Hippocampal formation (tissue), 2 donors: ENCODE results near the gene UTY.

ENCODE experiments used
- DNase-seq, 2 donors: peaks; one replicate each; lab custom pipeline; 2025; lab: John Stamatoyannopoulos, UW

UTY gene

DNA sequence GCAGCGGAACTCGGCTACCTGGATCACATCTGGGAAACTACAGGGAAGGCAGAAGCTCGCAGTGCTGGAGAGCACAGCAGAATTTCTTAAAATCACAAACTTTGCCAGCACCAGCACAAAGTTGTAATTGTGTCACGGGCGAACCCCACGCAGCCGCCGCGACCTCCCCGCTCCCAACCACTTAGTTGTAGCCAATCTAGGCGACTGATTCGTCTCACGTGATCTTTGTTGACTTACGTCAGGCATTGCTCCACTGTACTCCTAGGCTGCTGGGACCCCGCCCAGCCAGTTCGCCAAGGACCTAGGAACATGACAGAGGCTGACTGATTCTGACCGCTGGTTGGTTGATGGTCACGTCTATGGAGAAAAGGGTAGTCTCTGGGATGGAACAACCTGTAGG, at the start of gene UTY:
TSS of gene UTY (minus strand) at position 206 of the 400 bp plus-strand sequence. CDS start 368 bp downstream, outside the sequence.
- DNase-seq: peak in 1 of 2 donors; percentile 81

DNA sequence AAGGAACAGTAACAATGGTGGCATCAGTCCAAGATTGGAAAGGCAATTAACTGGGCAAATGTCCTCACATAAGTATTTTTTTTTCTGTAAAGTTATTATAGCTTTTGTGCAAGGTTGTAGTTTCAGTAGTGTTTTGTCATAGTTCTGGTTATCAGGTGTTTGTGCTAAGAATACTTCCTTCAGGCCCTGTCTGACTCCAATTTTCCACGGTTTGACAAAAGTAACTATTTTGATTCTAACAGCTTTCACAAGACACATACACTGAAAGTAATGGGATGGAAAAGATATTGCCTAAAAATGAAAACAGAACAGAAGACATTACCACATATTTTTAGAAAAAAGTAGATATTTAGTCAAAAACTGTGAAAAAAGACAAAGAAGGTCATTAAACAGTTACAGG, 40.6 kb upstream of the UTY start:
- DNase-seq: no peak

- DNase-seq: no peak
Measured at GRCh38 chrY:13501215-13501614, 21.4 kb upstream of the UTY start.

DNA sequence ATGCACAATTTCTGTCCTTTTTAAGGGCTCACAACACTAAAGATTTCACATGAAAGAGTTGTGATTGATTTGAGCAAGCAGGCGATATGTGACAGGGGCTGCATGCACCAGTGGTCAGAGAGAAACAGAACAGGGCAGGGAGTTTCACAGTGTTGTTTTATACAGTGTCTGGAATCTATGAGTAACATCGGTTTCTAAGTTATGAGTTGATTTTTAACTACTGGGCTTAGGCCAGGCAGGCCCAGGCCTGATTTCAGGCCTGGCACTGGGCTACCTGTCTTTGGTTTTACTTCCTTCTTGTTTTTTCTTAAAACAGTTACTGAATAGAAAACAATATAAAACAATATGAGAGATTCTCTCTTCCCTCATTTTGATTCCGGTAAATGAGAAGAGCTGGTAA, 13.9 kb upstream of the UTY start:
- no peak for DNase-seq

- no peak for DNase-seq
Measured at GRCh38 chrY:13492408-13492807, 12.6 kb upstream of the UTY start.

DNA sequence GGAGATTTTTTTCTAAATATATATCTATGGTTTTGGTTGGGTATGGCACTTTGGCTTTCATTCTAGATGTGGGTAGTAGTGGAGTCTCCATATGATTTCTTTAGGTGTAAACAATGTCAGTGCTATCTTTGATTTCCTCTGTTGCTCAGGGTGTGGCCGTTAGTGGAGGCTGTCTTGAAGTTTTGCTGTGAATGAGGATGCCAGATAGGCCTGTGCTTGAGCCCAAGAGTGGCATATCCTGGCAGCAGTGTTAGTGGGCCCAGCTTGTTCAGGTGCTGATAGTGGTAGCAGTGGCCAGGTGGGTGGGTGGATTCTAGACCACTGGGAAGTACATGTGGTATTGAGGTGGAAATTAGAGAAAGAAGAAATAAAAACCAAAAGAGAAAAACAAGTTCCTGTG, 8.9 kb upstream of the UTY start:
- no peak for DNase-seq

DNA sequence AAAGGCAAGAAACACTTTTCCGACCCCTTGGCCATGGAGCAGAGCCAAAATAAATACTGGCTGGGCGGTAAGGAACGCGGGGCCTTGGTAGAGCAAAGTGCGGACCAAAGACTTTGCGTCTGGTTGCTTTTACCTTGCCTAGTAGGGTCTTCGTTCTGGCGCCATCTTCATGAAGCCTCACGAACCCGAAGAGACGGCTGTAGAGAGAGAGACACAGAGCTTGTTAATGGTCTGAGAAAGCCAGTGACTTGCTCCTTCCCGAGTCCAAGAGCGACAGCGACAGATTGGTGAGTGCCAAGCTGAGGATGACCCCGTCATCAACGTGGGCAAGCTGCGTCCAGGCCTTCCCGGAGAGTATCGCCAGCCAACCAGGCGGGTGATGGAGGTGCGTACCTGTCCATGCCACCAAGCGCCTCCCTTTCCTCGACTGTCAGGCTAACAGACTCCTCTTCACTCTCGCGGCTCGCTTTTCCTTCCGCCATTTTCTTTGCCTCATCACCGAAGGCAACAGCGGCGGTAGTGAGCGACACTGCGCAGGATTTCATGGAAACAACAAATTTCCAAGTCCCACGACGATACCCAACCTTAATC, 617 bp downstream of the UTY start:
- peak in 1 of 2 donors; percentile 34 for DNase-seq

- DNase-seq: peak in 1 of 2 donors; percentile 0
Measured at GRCh38 chrY:13478126-13478785, 1.6 kb downstream of the UTY start.

- no peak for DNase-seq
Measured at GRCh38 chrY:13474997-13475396, 4.8 kb downstream of the UTY start.

DNA sequence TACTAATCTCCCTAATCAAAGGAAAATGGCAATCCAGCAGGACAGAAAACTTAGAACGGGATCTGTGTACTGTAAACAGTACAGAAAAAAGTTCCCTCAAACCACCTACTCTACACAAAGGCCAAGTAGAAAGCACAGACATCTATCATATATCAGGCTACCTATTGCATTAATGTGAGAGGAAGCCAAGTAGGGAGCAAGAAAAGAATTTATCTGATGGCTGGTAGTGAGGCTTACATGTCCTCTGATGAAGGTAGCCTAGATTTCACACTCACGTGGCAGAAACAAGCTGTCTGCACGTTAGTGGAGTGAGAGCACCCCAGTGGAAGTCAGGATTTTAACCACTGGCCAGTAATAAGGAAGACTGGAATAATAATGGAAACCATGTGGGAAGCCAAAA, 28.3 kb downstream of the UTY start:
- no peak for DNase-seq

DNA sequence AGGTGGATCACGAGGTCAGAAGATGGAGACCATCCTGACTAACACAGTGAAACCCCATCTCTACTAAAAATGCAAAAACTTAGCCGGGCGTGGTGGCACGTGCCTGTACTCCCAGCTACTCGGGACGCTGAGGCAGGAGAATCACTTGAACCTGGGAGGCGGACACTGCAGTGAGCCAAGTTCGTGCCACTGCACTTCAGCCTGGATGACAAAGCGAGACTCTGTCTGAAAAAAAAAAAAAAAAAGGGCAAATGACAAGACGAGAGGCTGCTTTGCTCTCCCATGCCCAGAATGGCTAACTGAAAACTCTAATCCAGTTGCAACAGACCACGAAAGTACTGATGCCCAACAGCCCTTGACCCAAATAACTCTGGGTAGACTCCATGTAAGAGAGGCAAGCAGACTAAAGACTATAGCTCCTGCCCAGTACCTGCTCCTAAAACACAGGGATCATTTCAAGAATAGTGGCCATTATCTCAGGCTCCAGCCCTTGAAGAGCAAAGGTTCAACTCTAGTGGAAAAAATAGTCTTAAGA, 29.2 kb downstream of the UTY start:
- DNase-seq: no peak

GRCh38 chrY:13445566-13445965, 34.3 kb downstream of the UTY start:
- no peak for DNase-seq

GRCh38 chrY:13443146-13443545, 36.7 kb downstream of the UTY start:
- no peak for DNase-seq

DNA sequence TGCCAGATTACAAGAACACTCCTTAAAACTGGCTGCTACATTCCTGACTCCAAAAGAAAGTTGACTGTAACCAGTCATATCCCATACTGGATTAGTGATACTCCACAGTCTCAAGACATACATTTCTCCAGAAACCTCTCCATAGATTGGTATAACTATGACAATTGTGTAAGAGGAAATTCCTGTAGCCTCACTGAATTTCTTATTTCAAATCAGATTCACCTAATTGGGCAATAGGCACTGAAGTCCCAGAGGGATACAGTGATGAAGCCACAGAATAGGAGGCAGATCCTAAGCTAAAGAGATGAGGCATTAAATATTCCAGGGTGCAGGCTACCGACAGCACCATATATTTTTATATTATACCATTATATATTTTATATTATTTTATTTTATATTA, 39.0 kb downstream of the UTY start:
- no peak for DNase-seq

- peak in 1 of 2 donors; percentile 12 for DNase-seq
Measured at GRCh38 chrY:13435968-13436937, 43.6 kb downstream of the UTY start.

DNA sequence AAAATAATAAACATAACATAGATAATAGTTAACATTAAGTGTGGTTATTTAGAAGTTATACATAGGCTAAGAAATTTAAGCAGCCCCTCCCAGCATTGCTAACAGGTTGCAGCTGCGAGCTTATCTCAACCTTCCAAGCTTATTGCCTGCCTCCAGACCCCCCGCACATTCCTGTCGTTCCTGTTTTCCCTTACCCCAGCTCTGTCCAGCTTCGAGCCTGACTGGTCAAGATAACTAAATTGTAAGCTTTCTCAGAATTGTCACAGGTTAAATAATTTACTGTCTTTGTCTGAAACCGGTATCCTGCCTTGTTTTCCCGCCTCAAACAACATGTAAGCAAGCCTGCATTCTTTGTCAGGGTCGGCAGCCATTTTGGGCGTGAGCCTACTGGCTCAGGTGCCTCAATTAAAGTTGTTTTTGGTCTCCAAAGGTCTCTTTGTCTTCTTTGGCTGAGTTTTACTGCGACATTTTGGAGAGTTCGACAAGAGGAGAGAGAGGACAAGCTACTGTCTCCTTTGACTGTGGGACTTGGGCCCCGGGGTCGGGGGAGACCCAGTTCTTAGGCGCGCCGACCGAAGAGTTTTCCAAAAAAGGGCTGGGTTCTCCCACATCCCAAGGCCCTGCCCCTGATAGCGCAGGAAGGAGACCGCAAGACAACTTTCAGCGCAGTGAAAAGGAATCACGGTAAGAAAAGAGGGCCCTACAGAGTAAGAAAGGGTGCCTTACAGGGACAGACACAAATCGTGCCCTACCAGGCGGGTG, 44.4 kb downstream of the UTY start:
- DNase-seq: no peak

DNA sequence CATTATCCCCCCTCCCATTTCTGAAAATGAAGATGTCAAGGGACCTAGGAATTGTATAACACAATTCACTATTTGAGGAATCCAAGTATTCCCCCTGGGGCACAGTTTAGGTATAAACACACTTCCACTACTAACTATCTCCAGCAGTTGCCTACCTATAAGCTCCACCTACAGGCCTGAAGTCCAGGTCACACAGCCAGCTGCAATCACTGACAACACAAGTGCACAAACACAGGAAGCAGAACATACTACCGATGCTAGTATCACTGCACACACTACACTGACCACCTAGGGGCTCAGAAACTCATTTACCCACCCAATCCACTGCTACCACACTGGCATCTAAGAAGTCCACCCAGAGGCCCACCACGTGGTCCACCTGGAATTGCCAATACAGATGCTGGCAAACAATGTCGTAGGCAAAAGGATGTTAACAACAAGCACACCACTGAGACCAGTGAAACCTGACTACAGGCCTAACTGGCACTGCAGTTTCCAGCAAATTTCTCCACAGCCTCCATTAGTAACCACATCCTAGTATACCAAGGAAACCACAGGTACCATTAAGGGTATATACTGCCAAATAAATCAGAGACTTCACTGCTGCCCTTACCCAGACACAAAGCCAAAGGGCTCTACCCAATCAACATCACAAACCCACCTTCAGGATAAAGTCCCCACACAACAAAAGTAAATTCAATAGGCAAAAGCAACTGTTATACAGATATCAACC, 47.4 kb downstream of the UTY start:
- no peak for DNase-seq

- DNase-seq: no peak
Measured at GRCh38 chrY:13429551-13429950, 50.3 kb downstream of the UTY start.

DNA sequence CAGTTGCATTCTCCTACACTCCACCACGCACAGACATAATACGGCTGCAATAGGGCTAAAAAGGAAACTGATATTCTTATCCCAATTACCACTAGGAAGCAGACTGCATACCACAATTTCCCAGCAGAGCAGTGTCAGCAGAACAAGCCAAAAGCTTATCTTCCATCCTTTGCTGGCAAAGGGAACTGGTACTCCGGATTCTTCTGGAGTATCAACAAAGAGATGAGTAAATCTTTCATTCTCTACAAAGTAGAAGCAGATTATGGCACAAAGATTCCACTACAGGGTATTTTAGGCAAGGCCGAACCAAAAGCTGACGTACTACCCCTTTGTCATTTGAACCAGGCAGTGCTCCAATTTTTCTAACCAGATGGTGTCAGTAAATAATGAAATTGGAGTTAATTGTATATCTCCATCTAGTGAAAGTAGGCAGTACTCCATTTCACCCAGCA, 56.5 kb downstream of the UTY start:
- DNase-seq: peak in 1 of 2 donors; percentile 0

GRCh38 chrY:13416869-13417661, 62.8 kb downstream of the UTY start:
- no peak for DNase-seq
